Erythroblast (primary cell): ENCODE results near the gene S100A8.

Experiments used
- GATA1 ChIP-seq: IDR thresholded peaks from 2 replicates; pipeline ENCODE4 v1.6.1; 2011; ENCODE audit warnings: low read depth, mild to moderate bottlenecking, control low read depth, low read length, moderate library complexity
- POLR2A ChIP-seq: IDR thresholded peaks from 2 replicates; pipeline ENCODE4 v1.6.1; 2011; ENCODE audit warnings: mild to moderate bottlenecking, low read length

GRCh38 chr1:153370146-153370545 is 20.7 kb downstream of the S100A8 start:
- TF ChIP-seq POLR2A: no peak
- no peak for TF ChIP-seq GATA1
